ENCODE data around the gene POLR3K.

Gene POLR3K

GRCh38 chr16:78444-79150 is 25.2 kb upstream of the POLR3K start:
- H3K4me1 ChIP-seq (ENCODE audit: control insufficient read depth, insufficient read depth, low read length): peaks cover 15% of the 10 kb centered on the region
- POLR2A ChIA-PET: interaction anchor here (0.7 to 1.4 kb wide), 3 partner anchors 12 to 25 kb away, joined by 3 to 4 read pairs (median 3); partner anchors contain the start of genes POLR3K and SNRNP25
- no peaks in the 10 kb centered on the region for H3K9me3 ChIP-seq (ENCODE audit: control insufficient read depth, insufficient read depth, low read depth, low read length)
- peak overlapping the region; percentile 53 for H3K4me3 ChIP-seq (ENCODE audit: low read depth, low read length)
- H3K27ac ChIP-seq (ENCODE audit: extremely low read depth, low read depth, low read length): peak overlapping the region; percentile 73; the same call in 1 of the 2 replicates
- TF ChIP-seq, protein P1, sequence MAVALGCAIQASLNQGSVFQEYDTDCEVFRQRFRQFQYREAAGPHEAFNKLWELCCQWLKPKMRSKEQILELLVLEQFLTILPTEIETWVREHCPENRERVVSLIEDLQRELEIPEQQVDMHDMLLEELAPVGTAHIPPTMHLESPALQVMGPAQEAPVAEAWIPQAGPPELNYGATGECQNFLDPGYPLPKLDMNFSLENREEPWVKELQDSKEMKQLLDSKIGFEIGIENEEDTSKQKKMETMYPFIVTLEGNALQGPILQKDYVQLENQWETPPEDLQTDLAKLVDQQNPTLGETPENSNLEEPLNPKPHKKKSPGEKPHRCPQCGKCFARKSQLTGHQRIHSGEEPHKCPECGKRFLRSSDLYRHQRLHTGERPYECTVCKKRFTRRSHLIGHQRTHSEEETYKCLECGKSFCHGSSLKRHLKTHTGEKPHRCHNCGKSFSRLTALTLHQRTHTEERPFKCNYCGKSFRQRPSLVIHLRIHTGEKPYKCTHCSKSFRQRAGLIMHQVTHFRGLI (tag by site-specific recombination; IDR thresholded peaks at IDR 0.05): no peak
- TF ChIP-seq ZNF521 (tag by site-specific recombination; IDR thresholded peaks at IDR 0.05) (no peak), ZNF223 (tag by site-specific recombination; IDR thresholded peaks at IDR 0.05) (no peak), ZNF658 (tag by site-specific recombination; IDR thresholded peaks at IDR 0.05) (no peak), ZNF600 (tag by site-specific recombination; IDR thresholded peaks at IDR 0.05) (no peak), ZBTB8A (tag by site-specific recombination; IDR thresholded peaks at IDR 0.05) (no peak), ZNF132 (tag by site-specific recombination; IDR thresholded peaks at IDR 0.05; ENCODE audit: borderline replicate concordance) (no peak), GLI2 (tag by site-specific recombination; IDR thresholded peaks at IDR 0.05; ENCODE audit: borderline replicate concordance, low read depth) (no peak), ZNF433 (tag by site-specific recombination; IDR thresholded peaks at IDR 0.05; ENCODE audit: low read depth) (no peak), HIC1 (tag by site-specific recombination; IDR thresholded peaks at IDR 0.05) (0 out of 2 replicates have a peak, but pooled peaks have one; percentile 17), KLF10 (tag by site-specific recombination; IDR thresholded peaks at IDR 0.05) (no peak), ZNF621 (tag by site-specific recombination; IDR thresholded peaks at IDR 0.05) (no peak), ZNF670 (tag by site-specific recombination; IDR thresholded peaks at IDR 0.05; ENCODE audit: low read depth) (no peak), ZBTB26 (tag by site-specific recombination; optimal IDR thresholded peaks at IDR 0.05) (peak; percentile 63), ZNF335 (tag by site-specific recombination; conservative IDR thresholded peaks at IDR 0.05) (peak; percentile 10; the same call in 1 of the 2 replicates), ZNF155 (tag by site-specific recombination; IDR thresholded peaks at IDR 0.05) (no peak), ZNF624 (tag by site-specific recombination; IDR thresholded peaks at IDR 0.05) (no peak), ZNF16 (tag by site-specific recombination; IDR thresholded peaks at IDR 0.05; ENCODE audit: low read depth) (no peak), ZNF26 (tag by site-specific recombination; IDR thresholded peaks at IDR 0.05) (no peak), ZNF776 (tag by site-specific recombination; IDR thresholded peaks at IDR 0.05; ENCODE audit: borderline replicate concordance) (no peak), ZNF302 (tag by site-specific recombination; IDR thresholded peaks at IDR 0.05; ENCODE audit: low read depth) (no peak), ZNF768 (tag by site-specific recombination; IDR thresholded peaks at IDR 0.05) (no peak)
- H3K36me3 ChIP-seq (ENCODE audit: control insufficient read depth in 2 of 2, insufficient read depth in 1 of 2, low read length in 2 of 2): peaks cover 0 to 24% of the 10 kb centered on the region in 2 experiments; a peak in 2 of 3 replicates
- CTCF ChIA-PET: interaction anchor here (0.7 to 2.1 kb wide), 4 partner anchors 13 to 710 kb away, joined by 3 to 11 read pairs (median 5); partner anchors contain the start of genes CHTF18 and RPUSD1

Measured in HEK293 (cell line).